OCI-LY1 (cell line): ENCODE data around the gene S100A1.

Experiments
- H2AFZ ChIP-seq: fragments of 200-600 bp; sonication (generic), shearing (Covaris generic); 2 replicates; pipeline ENCODE4 v1.6.0; 2014; ENCODE audit warnings: antibody characterized with exemption, mild to moderate bottlenecking, low read length
- H3F3A ChIP-seq: fragments of 200-600 bp; sonication (generic), shearing (Covaris generic); 2 replicates; pipeline ENCODE4 v1.6.0; 2014; ENCODE audit warnings: mild to moderate bottlenecking, antibody characterized with exemption, low read length, moderate library complexity; ENCODE audit not compliant: insufficient read depth
- H3K27ac ChIP-seq: fragments of 200-600 bp; sonication (generic); 2 replicates; pipeline ENCODE4 v1.5.1; 2014; ENCODE audit warnings: low read length, mixed run types, mild to moderate bottlenecking, low read depth; ENCODE audit not compliant: poor library complexity, severe bottlenecking
- H3K27me3 ChIP-seq: fragments of 200-600 bp; sonication (generic); 2 replicates; pipeline ENCODE4 v1.6.0; 2014; ENCODE audit warnings: antibody characterized with exemption, mild to moderate bottlenecking, low read length, moderate library complexity; ENCODE audit not compliant: insufficient read depth
- H3K36me3 ChIP-seq: fragments of 200-600 bp; sonication (generic); 2 replicates; pipeline ENCODE4 v1.6.1; 2014; ENCODE audit warnings: mild to moderate bottlenecking, antibody characterized with exemption, low read length, moderate library complexity, mixed read lengths; ENCODE audit not compliant: insufficient read depth
- H3K4me1 ChIP-seq: fragments of 200-600 bp; sonication (generic); 2 replicates; pipeline ENCODE4 v1.5.1; 2014; ENCODE audit warnings: mild to moderate bottlenecking, low read length, moderate library complexity; ENCODE audit not compliant: insufficient read depth, severe bottlenecking
- H3K4me2 ChIP-seq: fragments of 200-600 bp; sonication (generic), shearing (Covaris generic); 2 replicates; pipeline ENCODE4 v1.6.1; 2014; ENCODE audit warnings: low read length
- H3K4me3 ChIP-seq: fragments of 200-600 bp; sonication (generic); 2 replicates; pipeline ENCODE4 v1.5.1; 2014; ENCODE audit warnings: low read length, low read depth, mild to moderate bottlenecking, mixed read lengths; ENCODE audit not compliant: poor library complexity, severe bottlenecking
- H3K79me2 ChIP-seq: fragments of 200-600 bp; shearing (Covaris generic); 2 replicates; pipeline ENCODE4 v1.6.1; 2016; ENCODE audit warnings: mixed run types, low read length, mixed read lengths; ENCODE audit not compliant: insufficient read depth
- H3K9ac ChIP-seq: fragments of 200-600 bp; sonication (generic), shearing (Covaris generic); 2 replicates; pipeline ENCODE4 v1.6.1; 2014; ENCODE audit warnings: mild to moderate bottlenecking, low read length, mixed read lengths
- H3K9me2 ChIP-seq: fragments of 200-600 bp; sonication (generic), shearing (Covaris generic); 2 replicates; pipeline ENCODE4 v1.6.1; 2014; ENCODE audit warnings: low read depth, mild to moderate bottlenecking, low read length, mixed read lengths
- H3K9me3 ChIP-seq: fragments of 200-600 bp; shearing (Covaris generic); 2 replicates; pipeline ENCODE4 v1.6.1; 2014; ENCODE audit warnings: low read length, mixed read lengths
- H4K20me1 ChIP-seq: fragments of 200-600 bp; sonication (generic), shearing (Covaris generic); 2 replicates; pipeline ENCODE4 v1.6.0; 2016; ENCODE audit warnings: mild to moderate bottlenecking, low read length; ENCODE audit not compliant: insufficient read depth
- EZH2 ChIP-seq: fragments of 200-600 bp; sonication (generic), shearing (Covaris generic); IDR thresholded peaks from 2 replicates; pipeline ENCODE4 v1.8.0; 2017; ENCODE audit warnings: borderline replicate concordance, mixed run types, mild to moderate bottlenecking, antibody characterized with exemption, low read length, moderate library complexity, mixed read lengths
- TF ChIP-seq, protein P1 (sequence below): fragments of 200-600 bp; sonication (generic), shearing (Covaris generic); IDR thresholded peaks from 2 replicates; pipeline ENCODE4 v1.5.1; 2017; ENCODE audit warnings: mild to moderate bottlenecking, antibody characterized with exemption, low read length, moderate library complexity, mixed read lengths

Gene S100A1

DNA sequence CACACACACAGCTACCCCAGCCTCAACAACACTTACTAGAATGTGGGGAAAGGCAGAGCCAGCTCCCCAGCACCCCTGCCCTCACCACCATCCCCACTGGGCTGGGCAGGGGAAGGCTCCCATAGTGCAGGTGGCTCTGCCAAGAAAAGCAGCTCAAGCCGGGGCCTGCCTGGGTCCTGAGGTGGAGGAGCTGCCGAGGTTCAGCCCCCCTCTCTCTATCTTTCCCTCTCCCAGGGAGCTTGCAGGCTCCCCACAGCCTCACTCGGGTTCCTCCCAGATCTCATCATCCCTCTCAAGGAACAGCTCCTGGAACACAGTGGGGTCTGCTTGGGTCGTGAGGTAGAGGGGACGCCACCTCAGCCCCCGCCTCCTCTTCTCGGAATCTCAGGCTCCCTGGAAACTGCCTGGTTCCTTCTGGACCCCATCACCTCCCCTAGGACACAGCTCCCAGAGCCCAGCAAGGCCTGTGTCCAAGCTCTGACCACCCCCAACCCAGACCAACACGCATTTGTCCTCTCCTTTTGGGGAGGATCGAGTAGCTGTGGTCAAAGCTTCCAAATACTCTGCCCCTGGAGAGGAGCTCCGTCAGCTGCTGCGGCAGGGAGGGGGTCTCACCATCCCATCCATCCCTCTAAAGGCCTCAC, 16.0 kb upstream of the S100A1 start:
- Histone ChIP-seq H3K9me3 (no peaks in the 10 kb centered on the region), H4K20me1 (no peaks in the 10 kb centered on the region), H2AFZ (no peak overlapping the region), H3K4me3 (no peak overlapping the region), H3K27me3 (no peaks in the 10 kb centered on the region), H3K9ac (no peak overlapping the region), H3K79me2 (no peaks in the 10 kb centered on the region), H3K9me2 (no peaks in the 10 kb centered on the region), H3F3A (no peaks in the 10 kb centered on the region), H3K4me1 (no peaks in the 10 kb centered on the region), H3K36me3 (no peaks in the 10 kb centered on the region), H3K27ac (no peak overlapping the region), H3K4me2 (no peak overlapping the region)
- no peak for TF ChIP-seq EZH2
- TF ChIP-seq, protein P1, sequence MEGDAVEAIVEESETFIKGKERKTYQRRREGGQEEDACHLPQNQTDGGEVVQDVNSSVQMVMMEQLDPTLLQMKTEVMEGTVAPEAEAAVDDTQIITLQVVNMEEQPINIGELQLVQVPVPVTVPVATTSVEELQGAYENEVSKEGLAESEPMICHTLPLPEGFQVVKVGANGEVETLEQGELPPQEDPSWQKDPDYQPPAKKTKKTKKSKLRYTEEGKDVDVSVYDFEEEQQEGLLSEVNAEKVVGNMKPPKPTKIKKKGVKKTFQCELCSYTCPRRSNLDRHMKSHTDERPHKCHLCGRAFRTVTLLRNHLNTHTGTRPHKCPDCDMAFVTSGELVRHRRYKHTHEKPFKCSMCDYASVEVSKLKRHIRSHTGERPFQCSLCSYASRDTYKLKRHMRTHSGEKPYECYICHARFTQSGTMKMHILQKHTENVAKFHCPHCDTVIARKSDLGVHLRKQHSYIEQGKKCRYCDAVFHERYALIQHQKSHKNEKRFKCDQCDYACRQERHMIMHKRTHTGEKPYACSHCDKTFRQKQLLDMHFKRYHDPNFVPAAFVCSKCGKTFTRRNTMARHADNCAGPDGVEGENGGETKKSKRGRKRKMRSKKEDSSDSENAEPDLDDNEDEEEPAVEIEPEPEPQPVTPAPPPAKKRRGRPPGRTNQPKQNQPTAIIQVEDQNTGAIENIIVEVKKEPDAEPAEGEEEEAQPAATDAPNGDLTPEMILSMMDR, result no peak

DNA sequence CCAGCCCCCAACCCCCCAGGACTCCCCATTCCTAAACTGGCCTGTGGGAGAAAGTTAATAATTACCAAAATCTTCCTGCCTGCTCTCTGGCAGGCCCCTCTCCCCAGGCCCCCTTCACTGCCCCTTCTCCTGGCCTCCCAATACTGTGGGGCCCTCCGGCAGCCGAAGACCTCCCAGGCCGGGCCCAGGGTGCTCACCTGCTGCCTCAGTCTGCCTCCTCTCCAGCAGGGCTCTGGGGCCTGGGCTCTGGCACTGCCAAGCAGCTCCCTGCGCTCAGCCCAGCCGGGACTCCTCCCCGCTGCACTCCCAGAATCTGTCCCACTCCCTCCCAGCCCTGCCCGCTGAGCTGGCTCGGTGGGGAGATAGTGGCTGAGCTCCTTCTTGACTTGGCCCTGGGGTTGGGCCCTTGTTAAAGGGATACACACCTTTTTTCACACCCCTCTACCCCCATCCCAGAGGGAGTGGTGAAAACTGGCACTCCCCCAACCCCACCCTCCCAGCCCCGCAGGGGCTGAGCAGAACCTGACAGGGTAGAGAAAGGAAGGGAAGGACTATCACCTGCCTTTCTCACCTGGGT, 15.4 kb upstream of the S100A1 start, which contains the start of gene S100A16:
Gene S100A16 (minus strand): TSS at position 383 of the 577 bp plus-strand sequence. CDS start 4,986 bp downstream, outside the sequence.
- H3K79me2 ChIP-seq, result no peaks in the 10 kb centered on the region
- no peaks in the 10 kb centered on the region for H3F3A ChIP-seq
- H4K20me1 ChIP-seq, result no peaks in the 10 kb centered on the region
- no peaks in the 10 kb centered on the region for H3K9me3 ChIP-seq
- H3K27me3 ChIP-seq, result no peaks in the 10 kb centered on the region
- no peak within 1 kb of the TSS for H3K4me3 ChIP-seq
- H3K36me3 ChIP-seq, result no peaks in the 10 kb centered on the region
- no peak within 1 kb of the TSS for H3K9ac ChIP-seq
- no peaks in the 10 kb centered on the region for H3K4me1 ChIP-seq
- no peak within 1 kb of the TSS for H3K27ac ChIP-seq
- TF ChIP-seq, protein P1, result no peak
- no peak for TF ChIP-seq EZH2
- no peaks in the 10 kb centered on the region for H3K9me2 ChIP-seq
- no peak within 1 kb of the TSS for H2AFZ ChIP-seq
- H3K4me2 ChIP-seq, result no peak within 1 kb of the TSS

DNA sequence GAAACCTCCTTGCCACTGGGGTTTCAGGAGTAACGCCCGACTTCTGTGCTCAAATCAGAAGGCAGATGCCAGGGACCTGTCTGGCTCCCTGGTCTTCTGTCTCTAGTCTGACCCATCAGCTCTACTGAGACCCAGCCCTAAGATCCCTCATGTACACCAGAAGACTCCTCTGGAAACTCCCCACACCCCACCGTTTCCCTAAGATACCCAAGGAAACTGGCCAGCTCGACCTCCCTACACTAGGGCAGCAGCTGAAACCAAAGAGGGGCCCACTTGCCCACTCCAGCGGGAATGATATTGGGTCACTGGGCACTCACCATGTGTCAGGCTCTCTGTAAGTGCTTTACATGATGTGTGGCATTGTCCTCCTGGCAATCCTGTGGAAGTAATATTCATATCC, 14.8 kb upstream of the S100A1 start:
- H3K9me2 ChIP-seq, result no peaks in the 10 kb centered on the region
- H3K4me2 ChIP-seq, result no peak overlapping the region
- H4K20me1 ChIP-seq, result no peaks in the 10 kb centered on the region
- H3K27me3 ChIP-seq, result no peaks in the 10 kb centered on the region
- H3K27ac ChIP-seq, result no peak overlapping the region
- H3K36me3 ChIP-seq, result no peaks in the 10 kb centered on the region
- H3K9ac ChIP-seq, result no peak overlapping the region
- H3K4me1 ChIP-seq, result no peaks in the 10 kb centered on the region
- H3K9me3 ChIP-seq, result no peaks in the 10 kb centered on the region
- H3K79me2 ChIP-seq, result no peaks in the 10 kb centered on the region
- TF ChIP-seq, protein P1, result no peak
- TF ChIP-seq EZH2, result no peak
- no peaks in the 10 kb centered on the region for H3F3A ChIP-seq
- H2AFZ ChIP-seq, result no peak overlapping the region
- no peak overlapping the region for H3K4me3 ChIP-seq
